Forelimb muscle (tissue), 1 donor: ENCODE data around the gene GTF2B. TPM values are rescaled to one million over a fixed set of nuclear protein-coding genes. Genes with fewer than 3 reads are reported as not detected.
"Not testable (repeated sequence)": the region's sequence is repeated elsewhere in the genome, so short reads cannot be mapped to it uniquely, and the experiment has no call there.

Experiments
- DNase-seq: peaks from one replicate; pipeline ENCODE4 v3.0.0-alpha.2; 2013; ENCODE audit warnings: low read depth
- polyA plus RNA-seq: library from polyadenylated mRNA; unstranded; fragments of 120-200 nt; gene quantifications from one replicate; pipeline ENCODE4 v1.2.1, GENCODE V29; 2013; ENCODE audit not compliant: insufficient read length

The GTF2B gene
- polyA plus RNA-seq, 1 donor: 35.0 TPM

- no peak for DNase-seq
Measured at GRCh38 chr1:88885933-88886332, 5.4 kb downstream of the GTF2B start.

GRCh38 chr1:88883156-88883555 is 8.2 kb downstream of the GTF2B start:
- no peak for DNase-seq

GRCh38 chr1:88880717-88881116 is 10.7 kb downstream of the GTF2B start:
- not testable (repeated sequence) for DNase-seq

GRCh38 chr1:88878731-88879130 is 12.6 kb downstream of the GTF2B start:
- no peak for DNase-seq

- DNase-seq: no peak
Measured at GRCh38 chr1:88877911-88878310, 13.5 kb downstream of the GTF2B start.

GRCh38 chr1:88877382-88877825 is 14.0 kb downstream of the GTF2B start:
- DNase-seq: no peak

- no peak for DNase-seq
Measured at GRCh38 chr1:88876573-88877365, 14.6 kb downstream of the GTF2B start.

- no peak for DNase-seq
Measured at GRCh38 chr1:88875595-88875994, 15.8 kb downstream of the GTF2B start.

- DNase-seq: no peak
Measured at GRCh38 chr1:88873737-88874349, 17.5 kb downstream of the GTF2B start.

DNA sequence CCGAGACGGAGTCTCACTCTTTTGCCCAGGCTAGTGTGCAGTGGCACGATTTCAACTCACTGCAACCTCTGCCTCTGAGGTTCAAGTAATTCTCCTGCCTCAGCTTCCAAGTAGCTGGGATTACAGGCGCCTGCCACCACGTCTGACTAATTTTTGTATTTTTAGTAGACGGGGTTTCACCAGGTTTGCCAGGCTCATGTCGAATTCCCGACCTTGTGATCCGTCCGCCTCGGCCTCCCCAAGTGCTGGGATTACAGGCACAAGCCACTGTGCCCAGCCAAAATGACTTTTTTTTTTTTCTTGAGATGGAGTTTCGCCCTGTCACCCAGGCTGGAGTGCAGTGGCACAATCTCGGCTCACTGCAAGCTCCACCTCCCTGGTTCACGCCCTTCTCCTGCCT is 21.7 kb downstream of the GTF2B start:
- DNase-seq: not testable (repeated sequence)

DNA sequence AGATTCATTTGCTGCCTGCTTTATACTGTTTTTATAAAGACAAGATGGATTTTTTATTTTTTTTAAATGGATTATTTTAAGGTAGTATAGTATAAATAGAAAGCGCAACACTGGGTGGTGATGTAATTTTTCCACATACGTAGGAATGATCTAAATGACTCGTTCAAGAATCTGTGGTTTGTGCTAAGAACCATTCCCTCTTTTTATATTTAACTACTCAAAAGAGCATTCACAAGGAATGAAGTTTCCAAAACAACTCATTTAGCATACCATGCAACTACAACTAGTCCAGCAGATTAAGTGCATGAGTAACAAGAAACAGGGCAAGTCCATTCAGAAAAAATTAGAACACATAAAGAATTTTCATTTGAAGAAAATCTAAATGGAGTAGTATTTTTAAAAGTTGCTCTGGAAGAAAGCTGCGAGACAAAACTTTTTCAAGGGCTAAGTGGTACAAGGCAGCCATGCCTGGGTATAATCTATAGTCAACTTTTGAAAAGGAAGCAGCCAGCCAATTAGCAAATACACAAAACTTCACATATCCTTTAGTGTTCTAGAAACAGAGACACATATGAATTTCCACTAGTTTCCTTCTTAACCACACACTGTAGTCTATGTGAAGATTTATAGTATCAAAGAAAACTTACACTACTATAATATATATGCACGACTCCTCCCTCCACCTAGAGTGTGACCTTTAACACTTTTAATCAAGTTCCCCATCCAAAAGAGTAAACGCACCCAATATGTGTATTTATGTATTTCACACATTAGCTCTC is 23.4 kb downstream of the GTF2B start:
- DNase-seq: no peak

- no peak for DNase-seq
Measured at GRCh38 chr1:88851303-88852063, 39.9 kb downstream of the GTF2B start.

GRCh38 chr1:88847643-88848042 is 43.7 kb downstream of the GTF2B start:
- DNase-seq: no peak

- DNase-seq: no peak
Measured at GRCh38 chr1:88825721-88826120, 65.6 kb downstream of the GTF2B start.

GRCh38 chr1:88819642-88820041 is 71.7 kb downstream of the GTF2B start:
- not testable (repeated sequence) for DNase-seq

GRCh38 chr1:88813471-88813870 is 77.9 kb downstream of the GTF2B start:
- DNase-seq: no peak

- DNase-seq: no peak
Measured at GRCh38 chr1:88812366-88812765, 79.0 kb downstream of the GTF2B start.

DNA sequence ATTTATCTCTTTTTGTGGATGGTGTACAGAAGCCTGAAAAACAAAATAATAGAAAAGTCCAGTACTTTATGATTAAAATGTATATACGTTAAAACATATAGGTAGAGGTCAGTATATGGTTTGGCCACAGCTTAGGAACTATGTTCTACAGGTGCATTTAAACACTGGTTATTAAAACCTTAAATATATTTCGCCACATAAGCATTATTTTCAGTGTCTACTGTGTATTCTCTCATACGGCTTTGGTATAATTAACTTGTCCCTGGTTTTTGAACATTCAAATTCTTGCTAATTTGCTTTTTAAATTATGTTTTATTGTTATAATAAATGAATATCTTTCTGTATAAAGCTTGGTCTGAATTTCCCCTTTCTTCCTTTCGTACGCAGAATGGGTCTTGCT is 87.9 kb downstream of the GTF2B start:
- no peak for DNase-seq

- no peak for DNase-seq
Measured at GRCh38 chr1:88802950-88803349, 88.4 kb downstream of the GTF2B start.
